CD1c-positive myeloid dendritic cell (primary cell): ENCODE results near the gene ATF3.
A peak's percentile ranks its signal among the peaks of the same experiment; 100 is the strongest.
"Not testable (repeated sequence)": the region's sequence is repeated elsewhere in the genome, so short reads cannot be mapped to it uniquely, and the experiment has no call there.

Source experiments
- DNase-seq: peaks from one replicate; pipeline ENCODE4 v3.0.0-alpha.2; 2016; ENCODE audit errors: extremely low spot score

Gene ATF3

DNA sequence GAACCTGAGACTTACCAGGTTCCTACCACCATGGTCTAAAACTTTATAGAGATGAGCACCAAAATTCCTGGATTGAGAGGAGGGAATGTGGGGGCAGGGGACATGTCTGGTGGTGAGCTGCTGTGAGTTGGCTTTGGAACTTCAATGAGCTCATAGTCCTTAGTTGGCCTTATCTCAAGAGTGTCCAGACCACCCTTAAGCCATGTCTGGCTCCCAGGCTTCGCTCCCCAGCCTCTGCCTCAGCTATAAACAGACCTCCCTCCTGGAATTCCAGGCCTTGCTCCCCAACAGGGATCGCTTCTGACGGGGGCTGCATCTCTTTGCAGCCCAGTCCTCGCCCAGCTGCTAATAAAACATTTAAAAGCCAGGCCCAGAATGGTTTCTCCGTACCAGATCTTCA, 19.5 kb downstream of the ATF3 start:
- DNase-seq: no peak

DNA sequence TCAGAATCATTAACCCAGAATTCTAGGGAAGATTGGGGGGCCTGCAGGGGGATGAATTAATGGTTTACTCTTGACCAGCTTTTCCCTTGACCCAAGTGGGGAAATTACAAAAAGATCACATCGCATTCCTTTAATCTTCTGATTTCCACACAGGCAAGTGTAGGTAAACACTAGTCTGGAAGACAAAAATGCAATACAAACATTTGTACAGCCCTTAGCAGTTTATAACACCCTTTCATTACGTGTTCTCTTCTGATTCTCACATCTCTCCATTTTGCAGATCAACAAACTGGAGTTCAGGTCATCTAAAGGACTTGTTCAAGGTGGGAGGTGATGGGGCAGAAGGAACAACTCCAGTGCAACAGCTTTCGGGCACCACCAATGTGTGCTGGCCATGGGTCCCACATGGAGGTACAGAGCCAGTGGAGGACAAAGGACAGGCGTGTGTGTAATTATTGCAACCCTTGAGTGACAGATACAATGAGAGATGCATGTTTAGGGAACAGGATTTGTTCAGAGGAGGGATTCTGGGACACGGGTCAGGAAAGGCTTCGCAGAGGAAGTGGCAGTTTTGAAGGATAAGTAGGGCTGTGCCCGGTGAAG, 20.4 kb downstream of the ATF3 start:
- DNase-seq: no peak

DNA sequence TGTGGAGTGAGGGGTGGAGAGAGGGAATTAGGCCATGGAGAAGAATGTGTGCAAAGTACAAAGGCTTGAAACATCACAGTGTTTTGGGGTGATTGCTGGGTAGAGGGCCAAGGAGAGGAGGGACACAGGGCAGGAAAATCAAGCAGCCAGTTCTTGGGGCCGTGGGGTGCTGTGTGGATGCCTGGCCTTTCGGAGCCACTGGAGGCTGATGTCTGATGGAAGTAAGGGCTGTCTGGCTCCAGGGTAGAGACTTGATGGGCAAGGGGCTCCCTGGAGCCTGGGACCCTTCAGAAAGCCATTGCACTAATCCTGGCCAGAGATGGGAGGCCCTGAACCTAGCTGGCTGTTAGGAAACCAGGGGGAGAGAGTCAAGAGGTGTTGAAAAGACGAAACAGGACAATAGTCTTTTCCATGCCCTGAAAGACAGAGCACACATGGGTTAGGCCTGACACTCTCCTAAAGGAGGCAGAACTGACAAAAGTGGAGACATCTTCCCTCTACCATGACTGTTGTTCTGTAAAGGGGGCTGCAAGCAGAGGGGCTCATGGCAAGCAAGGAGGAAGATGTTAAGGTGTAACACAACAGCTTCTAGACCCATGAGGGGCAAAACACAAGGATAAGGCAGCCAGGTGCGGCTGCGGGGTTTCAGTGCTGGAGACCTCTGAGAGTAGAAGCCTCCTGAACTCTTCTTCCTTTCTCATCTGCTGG, 21.0 kb downstream of the ATF3 start:
- no peak for DNase-seq

DNA sequence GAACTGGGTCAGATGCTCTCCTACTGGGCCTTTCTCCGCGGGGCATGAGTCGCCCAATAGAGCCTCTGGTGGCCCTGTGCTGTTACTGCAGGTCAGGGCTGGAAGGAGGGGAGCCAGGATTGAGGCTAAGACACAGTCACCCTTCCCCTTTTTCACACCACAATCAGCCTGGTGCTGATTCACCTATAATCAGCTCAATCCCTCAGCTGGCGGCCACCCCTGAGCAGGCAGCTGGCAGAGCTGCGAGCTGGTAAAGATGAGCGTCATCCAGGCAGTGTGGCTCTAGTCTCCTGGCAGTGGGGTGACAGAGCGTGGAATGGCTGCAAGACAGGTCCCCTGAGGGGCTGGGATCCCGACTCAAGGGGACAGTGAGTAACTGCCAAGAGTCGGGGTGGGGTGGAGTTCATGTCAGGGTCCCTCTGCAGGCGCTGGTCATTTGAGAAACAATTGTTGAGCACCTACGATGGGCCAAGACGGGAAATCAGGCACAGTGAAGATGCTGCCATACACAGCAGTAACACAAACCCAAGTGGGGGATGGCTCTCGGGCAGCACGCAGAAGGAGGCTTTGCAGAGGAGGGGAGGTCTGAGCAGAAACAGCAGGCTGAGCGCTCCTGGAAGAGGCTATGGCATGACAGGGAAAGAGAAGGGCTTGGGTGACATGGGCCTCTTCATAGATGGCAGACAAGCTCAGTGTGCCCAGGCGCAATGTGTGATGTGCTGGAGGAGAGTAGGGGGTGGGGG, 21.8 kb downstream of the ATF3 start:
- DNase-seq: peak; percentile 88

DNA sequence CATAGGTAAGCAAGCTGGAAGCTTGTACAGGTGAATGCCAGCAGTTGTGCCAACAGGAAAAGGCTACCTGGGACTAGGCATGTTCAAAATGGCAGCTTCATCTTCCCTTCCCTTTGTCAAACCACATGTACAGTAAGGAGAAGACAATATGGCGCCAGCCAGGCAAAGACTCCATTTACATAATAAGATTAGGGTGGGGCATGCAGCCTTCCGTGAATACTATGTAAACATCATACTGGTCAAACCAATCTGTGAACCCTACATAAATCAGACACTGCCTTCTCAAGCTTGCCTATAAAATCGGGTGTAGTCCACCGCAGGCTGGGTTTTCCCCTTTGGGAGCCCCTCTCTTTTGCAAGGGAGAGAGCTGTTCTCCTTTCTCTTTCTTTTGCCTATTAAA, 24.6 kb downstream of the ATF3 start:
- DNase-seq: no peak

DNA sequence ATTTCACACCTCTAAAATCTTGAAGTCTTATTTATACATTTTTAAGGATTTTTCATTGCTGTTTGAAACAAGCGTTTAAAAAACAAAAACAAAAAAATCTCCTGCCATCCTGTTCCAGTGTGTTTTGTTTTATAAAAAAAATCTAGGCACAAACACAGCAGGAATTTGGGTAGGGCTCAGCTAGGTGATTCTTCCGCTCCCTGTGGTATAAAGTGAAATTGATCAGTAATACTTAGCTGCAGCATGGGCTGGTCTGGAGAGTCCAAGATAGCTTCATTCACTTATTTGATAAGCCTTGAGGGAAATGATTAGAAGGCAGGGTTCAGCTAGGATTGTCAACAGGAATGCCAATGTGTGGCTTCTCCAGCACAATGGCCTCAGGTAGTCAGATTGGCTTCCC, 25.7 kb downstream of the ATF3 start:
- no peak for DNase-seq

DNA sequence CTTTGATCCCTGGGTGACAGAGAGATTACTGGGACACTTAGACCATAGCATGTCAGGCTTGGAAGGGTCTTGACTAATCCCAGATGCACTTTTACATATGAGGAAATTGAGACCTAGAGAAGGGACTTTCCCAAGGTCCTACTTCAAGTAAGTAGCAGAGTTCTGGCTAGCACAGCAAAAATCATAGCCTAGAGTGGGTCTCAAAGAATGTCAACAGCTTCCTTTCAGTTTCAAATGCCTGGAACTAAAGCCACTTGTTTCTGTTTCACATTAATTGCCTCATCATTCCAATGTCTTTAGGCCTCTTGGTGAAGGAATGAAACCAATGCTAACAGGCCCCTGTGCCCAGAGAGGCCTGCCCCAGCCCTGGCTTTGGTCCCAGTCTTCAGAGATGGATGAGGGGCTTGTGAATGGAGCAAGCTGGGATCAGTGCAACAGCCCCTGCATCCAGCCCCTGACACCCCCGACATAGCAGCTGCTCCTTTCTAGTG, 26.6 kb downstream of the ATF3 start:
- DNase-seq: peak; percentile 77

DNA sequence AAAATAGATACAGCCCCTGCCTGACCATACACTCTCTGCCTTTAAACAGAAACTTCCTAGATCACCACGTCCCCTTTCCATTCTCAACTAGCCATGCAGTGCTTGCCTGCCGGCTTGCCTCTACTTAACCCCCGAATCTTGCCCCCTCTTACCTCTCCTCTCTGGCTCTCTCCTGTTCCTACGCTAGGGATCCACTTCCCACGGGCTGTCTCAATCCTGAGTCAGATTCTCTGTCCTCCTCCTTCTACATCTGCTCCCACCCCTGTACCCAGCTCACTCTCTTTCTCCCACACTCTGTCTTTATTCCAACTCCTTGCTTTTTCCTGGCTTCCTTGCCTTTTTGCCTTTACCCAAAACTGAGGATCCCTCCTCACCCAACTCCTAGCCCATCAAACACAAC, 29.3 kb downstream of the ATF3 start:
- DNase-seq: no peak

DNA sequence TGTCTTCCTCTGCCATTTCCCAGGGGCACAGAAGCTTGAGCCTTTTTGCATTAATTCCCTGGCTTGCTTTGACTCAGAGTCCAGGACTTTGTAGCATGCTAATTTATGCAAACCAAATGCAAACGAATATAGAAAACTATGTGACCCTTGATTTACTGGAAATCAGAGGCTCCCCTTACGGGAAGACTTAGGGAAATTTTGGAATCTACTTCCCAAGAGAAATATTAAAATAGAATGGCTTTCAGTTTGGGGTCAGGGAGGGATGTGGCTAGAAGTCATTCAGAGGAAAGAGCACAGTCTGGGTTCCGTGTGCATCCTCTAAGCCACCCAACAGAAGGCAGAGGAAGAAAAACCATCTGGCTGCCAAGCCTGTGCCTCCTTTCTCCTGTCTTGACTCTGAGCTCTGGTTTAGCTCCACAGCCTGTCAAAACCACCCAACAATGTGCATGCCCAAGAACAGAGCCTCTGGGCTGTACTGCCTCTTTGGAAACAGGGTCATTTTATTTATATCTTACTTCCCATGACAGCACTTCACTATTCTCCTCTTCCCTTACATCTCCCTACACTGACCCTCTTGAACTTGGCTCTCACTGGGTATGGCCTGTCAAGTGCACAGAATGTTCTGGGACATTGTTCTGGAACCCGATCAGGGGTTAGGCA, 30.1 kb downstream of the ATF3 start:
- DNase-seq: no peak

DNA sequence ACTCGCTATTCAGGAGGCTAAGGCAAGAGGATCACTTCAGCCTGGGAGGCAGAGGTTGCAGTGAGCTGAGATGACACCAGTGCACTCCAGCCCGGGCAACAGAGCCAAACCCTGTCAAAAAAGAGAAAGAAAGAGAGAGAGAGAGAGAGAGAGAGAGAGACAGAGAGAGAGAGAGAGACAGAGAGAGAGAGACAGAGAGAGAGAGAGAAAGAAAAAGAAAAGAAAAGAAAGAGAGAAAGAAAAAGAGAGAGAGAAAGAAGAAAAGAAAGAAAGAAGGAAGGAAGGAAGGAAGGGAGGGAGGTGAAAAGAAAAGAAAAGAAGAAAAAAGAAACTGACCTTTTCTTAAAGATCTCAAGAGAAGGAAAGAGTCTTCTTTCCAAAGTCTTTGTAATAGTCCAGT, 31.0 kb downstream of the ATF3 start:
- DNase-seq: not testable (repeated sequence)

DNA sequence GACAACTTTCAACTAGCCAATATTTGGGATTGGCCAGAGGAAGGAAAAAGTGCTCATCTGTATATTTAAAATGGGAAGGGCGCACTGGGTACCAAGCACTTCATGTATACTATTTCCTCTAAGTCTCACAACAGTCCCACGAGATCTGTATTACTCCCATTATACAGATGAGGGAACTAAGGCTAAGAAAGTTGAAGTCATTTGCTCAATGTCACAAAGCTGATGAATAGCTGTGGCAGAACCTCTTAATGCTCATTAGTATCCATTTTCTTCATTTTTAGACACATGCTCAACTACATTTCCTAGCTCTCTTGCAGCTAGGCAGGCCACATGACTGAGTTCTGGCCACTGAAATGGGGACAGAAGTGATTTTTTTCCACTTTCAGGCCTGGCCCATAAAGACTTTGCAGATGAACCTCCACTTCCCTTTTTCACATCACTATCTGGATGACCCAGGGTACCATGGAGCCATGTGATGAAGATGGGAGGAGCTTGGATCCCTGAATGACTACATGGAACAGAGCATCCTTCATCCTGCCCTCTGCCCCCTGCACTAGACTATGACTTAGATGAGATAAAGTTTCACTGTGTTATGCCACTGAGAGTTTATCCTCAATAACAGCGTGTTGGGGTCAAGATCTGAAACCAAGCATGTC, 31.8 kb downstream of the ATF3 start:
- peak; percentile 47 for DNase-seq

DNA sequence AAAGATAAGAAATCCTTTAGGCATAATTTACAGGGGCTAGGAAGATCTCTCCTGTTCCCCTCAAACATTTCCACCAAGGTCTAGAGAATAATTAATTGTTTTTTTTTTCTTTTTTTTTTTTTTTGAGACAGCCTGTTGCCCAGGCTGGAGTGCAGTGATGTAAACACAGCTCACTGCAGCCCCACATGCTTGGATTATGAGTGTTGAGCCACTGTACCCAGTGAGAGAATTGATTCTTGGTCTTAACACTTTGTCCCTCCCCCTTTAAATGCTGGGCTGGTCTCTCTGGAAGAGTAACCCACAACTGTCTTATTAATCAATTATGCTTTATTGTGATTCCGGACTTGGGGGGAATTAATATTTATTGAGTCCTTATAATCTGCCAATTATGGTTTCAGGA, 33.4 kb downstream of the ATF3 start:
- no peak for DNase-seq

DNA sequence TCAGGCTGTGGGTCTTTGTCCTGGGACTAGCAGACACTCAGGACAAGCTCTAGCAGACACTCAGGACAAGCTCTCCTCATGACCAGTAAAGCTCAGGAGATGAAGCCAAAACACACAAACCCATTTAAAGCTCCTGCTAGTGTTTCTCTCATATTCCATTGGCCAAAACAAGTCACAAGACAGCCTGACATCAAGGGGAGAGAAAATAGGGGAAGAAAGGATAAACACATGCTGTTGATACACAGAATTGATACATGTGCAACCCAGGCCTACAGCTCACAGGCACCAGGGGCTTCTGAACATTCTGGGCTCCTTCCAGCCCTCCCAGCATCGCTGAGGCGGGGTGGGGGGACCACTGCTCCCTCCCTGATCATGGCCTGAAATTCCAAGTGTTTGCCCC, 35.3 kb downstream of the ATF3 start:
- DNase-seq: no peak

DNA sequence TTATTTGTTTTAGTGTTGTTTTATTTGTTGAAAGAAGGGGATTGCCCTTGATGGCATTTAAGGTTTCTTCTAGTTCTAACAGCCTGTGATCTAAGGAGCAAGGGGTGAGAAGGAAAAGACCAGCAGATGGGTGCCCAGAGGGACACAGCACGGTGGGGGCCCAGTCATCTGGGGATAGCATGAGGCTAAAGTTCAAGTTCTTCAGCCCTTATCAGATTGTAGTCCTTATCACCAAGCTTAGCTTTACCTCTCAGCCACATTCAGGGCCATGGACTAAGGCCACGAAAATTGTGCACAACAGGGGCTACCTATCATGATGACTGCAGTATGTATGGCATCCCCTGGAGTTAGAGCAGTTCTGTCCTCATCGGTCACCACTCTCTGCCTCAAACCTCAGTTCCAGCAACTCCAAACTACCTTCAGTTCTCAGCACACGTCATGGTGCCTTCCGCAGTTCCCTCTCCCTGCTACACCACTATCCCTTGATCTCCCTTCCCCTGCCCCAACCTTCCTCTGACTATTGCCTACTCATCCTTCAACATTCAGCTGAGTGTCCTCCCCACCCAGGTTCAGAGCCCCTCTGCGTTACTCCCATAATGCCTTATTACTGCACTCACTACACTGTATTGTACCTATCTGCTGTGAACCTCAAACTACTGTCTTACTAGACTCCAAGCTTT, 36.4 kb downstream of the ATF3 start:
- no peak for DNase-seq

DNA sequence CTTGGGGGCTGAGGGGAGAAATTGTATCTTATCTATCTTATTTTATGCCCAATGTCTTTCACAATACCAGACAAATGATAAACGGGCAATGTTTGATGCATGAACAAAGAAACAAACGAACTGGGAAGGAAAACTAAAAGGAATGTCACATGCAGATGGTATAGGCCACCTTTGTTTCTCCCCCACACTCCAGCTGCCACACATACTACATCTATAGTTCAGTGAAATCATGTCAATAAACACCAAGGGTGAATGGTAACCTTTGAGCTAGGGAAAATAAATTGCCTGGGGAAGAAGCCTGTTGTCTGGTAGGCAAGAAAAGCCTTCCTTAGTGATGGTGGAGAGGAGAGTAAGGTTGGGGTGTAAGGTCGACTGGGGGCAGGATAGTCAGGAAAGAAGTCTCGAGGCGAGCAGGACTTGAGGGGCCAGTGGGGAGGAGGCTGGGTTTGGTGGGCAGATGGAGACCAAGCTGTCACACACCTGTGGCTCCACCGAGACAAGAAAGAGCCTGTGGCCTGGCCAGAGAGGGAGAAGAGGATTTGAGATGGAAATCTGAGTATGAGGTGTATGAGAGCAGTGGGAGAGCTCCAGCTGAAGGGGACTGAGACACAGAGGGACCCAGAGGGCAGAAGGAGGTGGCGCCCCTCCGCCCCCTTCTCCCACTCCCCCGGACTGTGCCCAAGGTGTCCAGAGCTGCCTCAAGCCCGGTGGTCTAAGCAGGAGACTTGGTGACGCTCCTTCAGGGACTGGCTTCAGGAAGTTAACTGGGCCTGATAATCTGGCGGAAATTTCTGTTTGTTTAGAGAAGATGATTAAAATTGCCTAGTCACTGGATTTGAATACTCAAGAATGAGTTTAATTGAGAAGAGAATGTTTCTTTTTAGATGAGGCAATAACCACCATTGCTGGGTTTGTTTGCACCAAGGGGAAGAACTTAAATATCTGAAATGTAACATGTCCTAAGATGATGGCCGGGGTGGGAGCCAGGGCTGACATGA, 37.3 kb downstream of the ATF3 start:
- DNase-seq: no peak

DNA sequence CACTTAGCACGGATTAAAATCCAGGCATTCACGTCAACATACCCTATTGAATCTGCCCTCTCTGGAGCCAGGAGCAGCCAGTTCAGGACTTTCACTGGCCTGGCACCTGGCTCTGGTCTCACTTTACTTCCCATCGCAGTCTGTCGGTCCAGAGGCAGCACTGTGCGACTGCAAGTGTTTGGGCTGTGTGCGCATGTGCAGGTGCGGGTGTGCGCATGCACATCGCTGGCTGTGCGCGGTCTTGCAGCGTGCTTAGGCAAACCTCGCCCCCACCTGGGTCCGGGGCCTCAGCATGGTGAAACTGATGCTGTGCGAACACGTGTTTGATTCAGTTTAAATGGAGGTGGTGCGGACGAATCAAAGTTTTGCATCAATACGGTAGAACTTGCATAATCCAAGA, 38.0 kb downstream of the ATF3 start:
- no peak for DNase-seq

DNA sequence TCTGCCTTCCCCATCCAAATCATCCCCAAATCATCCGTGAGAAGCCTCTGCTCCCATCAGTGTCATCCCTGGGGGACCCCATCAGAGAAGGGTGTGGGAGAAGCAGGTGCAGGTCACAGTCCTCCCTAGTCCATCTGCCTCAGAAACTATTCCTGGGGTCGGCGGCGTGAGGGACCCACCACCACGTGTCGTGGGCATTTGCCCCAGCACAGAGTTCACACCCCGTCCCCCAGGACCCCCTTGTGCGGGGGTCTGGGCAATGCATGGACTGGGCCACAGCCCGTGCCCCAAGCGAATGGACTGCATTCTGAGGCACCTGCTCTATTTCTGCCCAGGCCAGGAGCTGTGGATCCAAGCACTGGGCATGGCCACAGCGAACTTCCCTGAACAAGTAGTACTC, 38.4 kb downstream of the ATF3 start:
- no peak for DNase-seq

DNA sequence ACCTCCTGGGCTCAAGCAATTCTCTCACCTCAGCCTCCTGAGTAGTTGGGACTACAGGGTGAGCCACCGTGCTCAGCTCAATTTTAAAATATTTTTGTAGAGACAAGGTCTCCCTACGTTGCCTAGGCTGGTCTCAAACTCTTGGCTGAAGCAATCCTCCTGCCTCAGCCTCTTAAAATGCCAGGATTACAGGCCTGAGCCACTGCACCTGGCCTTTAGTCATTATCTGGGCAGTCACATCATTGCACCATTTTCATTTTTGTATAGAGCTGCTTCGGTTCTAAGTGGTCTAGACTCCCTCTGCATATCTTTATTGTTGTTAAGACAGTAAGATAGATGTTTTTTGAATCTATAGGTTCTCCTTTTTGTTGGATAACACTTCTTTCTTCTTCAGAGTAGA, 39.9 kb downstream of the ATF3 start:
- no peak for DNase-seq

DNA sequence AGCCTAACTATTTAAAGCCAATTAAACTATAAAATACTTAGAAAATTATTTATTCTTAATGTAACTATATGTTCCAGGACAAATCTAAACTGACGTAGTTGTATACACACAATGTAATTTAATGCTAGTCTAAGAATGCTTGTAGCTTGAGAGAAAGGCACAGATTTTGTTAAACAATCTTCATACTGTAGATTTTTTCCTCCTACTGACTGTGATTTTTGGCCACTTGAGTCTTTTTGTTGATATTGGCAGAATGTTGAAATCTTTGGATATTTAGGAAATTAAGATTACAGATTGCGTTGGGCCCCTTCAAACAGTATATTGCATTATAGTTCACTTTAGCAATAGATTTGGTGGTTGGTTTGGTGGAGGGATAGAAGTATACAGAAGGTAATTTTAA, 40.5 kb downstream of the ATF3 start:
- DNase-seq: no peak

DNA sequence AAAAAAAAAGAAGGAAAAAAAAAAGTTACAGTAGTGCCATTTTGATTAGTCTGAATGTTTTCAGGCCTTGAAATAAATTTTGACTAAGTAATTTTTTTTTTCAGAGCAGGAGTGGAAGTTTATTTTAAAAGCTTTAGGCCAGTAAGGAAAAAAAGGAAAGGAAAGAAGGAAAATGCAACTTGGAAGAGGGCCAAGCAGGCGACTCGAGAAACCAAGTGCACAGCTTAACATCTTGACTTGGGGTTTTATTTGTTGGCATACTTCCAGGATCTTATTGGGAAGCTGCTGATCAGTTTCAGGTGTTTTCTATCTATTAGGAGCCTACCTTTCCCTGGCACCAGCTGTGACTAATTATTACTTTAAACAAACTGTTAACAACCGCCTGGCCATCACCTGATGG, 41.7 kb downstream of the ATF3 start:
- no peak for DNase-seq
